ENCODE measurements around the gene CILP. TPM values are rescaled to one million over a fixed set of nuclear protein-coding genes. Genes with fewer than 3 reads are reported as not detected.

The CILP gene
- total and polyA plus RNA-seq, 2 of the 13 experiments (the other 11 are each of a cell fraction or from before 2014, with no cell fraction given) = 0.03 TPM; not detected in 1

GRCh38 chr15:65255486-65256140, 44.3 kb upstream of the CILP start:
- Histone ChIP-seq H3K27me3 (ENCODE audit: control insufficient read depth in 1 of 2, insufficient read depth in 2 of 2, low read length in 2 of 2) (no peaks in the 10 kb centered on the region), H3K36me3 (replicated peaks in 1 of 2; ENCODE audit: control insufficient read depth in 1 of 2, insufficient read depth in 2 of 2, low read length in 2 of 2) (peaks cover 6 to 17% of the 10 kb centered on the region in 2 experiments; a peak in 4 of 5 replicates), H2AFZ (ENCODE audit: low read length) (no peak overlapping the region), H3K9ac (ENCODE audit: insufficient read depth, low read depth, low read length) (no peak overlapping the region), H3K9me3 (ENCODE audit: low read length) (no peaks in the 10 kb centered on the region), H3K79me2 (ENCODE audit: insufficient read depth, low read length) (no peaks in the 10 kb centered on the region), H4K20me1 (ENCODE audit: insufficient read depth, low read length) (no peaks in the 10 kb centered on the region), H3K4me2 (ENCODE audit: low read depth, low read length) (no peak overlapping the region), H3K4me3 (replicated peaks in 1 of 3; ENCODE audit: insufficient read depth in 1 of 3, low read depth in 2 of 3, low read length in 3 of 3) (no peak overlapping the region), H3K4me1 (ENCODE audit: insufficient read depth, low read length) (peaks cover 14% of the 10 kb centered on the region; the same call in 1 of the 2 replicates), H3K27ac (ENCODE audit: extremely low read length, insufficient read depth, low read length) (no peak overlapping the region)
- WGBS (ENCODE audit: low lambda C conversion rate) = 95% methylated on average over 7 of the region's 7 CpGs
- FAIRE-seq (no peak), DNase-seq (ENCODE audit: low spot score) (no peak), ATAC-seq (no peak)
- intact Hi-C loops (cut with micrococcal nuclease; ENCODE audit: unreplicated experiment) (no loop called here), in situ Hi-C loops (cut with HindIII; ENCODE audit: extremely low pct_ligation_motif_present, low pct_unique_long_range_greater_than_20kb) (no loop called here)
- POLR2A ChIA-PET = no interaction called here
- BruUV-seq (replicated peaks) = no TSS peak
- CTCF ChIA-PET (ENCODE audit: low intra/inter-chr PET ratio, low total read pairs) = no interaction called here
- no peak for TF ChIP-seq SP5 (CRISPR knock-in tag; IDR thresholded peaks at IDR 0.05; ENCODE audit: borderline replicate concordance, low read depth)
- TF ChIP-seq HINFP (CRISPR knock-in tag; IDR thresholded peaks at IDR 0.05; ENCODE audit: low read depth) = no peak
- no peak for TF ChIP-seq HIC2 (CRISPR knock-in tag; IDR thresholded peaks at IDR 0.05; ENCODE audit: low read depth)
- TF ChIP-seq ZNF530 (CRISPR knock-in tag; IDR thresholded peaks at IDR 0.05; ENCODE audit: low read depth) = no peak
- TF ChIP-seq ZNF670 (CRISPR knock-in tag; IDR thresholded peaks at IDR 0.05; ENCODE audit: borderline replicate concordance) = no peak
- no peak for TF ChIP-seq MXD3 (CRISPR knock-in tag; IDR thresholded peaks at IDR 0.05)
- TF ChIP-seq ZBTB40 (IDR thresholded peaks at IDR 0.05) = no peak
- TF ChIP-seq ZBTB40 (CRISPR knock-in tag; IDR thresholded peaks at IDR 0.05) = no peak
- no peak for TF ChIP-seq TFDP2 (CRISPR knock-in tag; IDR thresholded peaks at IDR 0.05)
- no peak for TF ChIP-seq KLF9 (CRISPR knock-in tag; IDR thresholded peaks at IDR 0.05; ENCODE audit: low read depth)
